Loucy (cell line): ENCODE data around the gene LPP.

ENCODE experiments used
- CTCF ChIP-seq: fragments of 200-600 bp; sonication (generic); conservative IDR thresholded peaks from 2 replicates; pipeline ENCODE4 v1.5.1; 2014; ENCODE audit warnings: mild to moderate bottlenecking, antibody characterized with exemption, low read length
- EZH2phosphoT487 ChIP-seq: fragments of 200-600 bp; IDR thresholded peaks from 2 replicates; pipeline ENCODE4 v1.6.1; 2018; ENCODE audit warnings: antibody characterized with exemption, mild to moderate bottlenecking, moderate library complexity, borderline replicate concordance

- TF ChIP-seq CTCF (no peak), EZH2phosphoT487 (no peak)
Observed at GRCh38 chr3:188604651-188605050, 450.7 kb downstream of the LPP start.
